HUES6 (cell line): ENCODE results near the gene CHCHD6.

ENCODE experiments used
- H3K27ac ChIP-seq: 2 replicates; pipeline ENCODE4 v1.7.0; 2013; ENCODE audit warnings: low read depth, mild to moderate bottlenecking, low read length, inconsistent platforms
- H3K27me3 ChIP-seq: 2 replicates; pipeline ENCODE4 v1.6.1; 2013; ENCODE audit warnings: low read length; ENCODE audit not compliant: control insufficient read depth, insufficient read depth
- H3K36me3 ChIP-seq: 2 replicates; pipeline ENCODE4 v1.6.1; 2013; ENCODE audit warnings: low read length; ENCODE audit not compliant: control insufficient read depth, insufficient read depth
- H3K4me1 ChIP-seq: 2 replicates; pipeline ENCODE4 v1.6.1; 2013; ENCODE audit warnings: low read length; ENCODE audit not compliant: control insufficient read depth, insufficient read depth
- H3K4me3 ChIP-seq: 2 replicates; pipeline ENCODE4 v1.5.1; 2013; ENCODE audit warnings: low read depth, low read length
- H3K9ac ChIP-seq: one replicate; pipeline ENCODE4 v1.6.1; 2013; ENCODE audit warnings: mild to moderate bottlenecking, low read length
- H3K9me3 ChIP-seq: 2 replicates; pipeline ENCODE4 v1.6.1; 2013; ENCODE audit warnings: low read depth, low read length; ENCODE audit not compliant: control insufficient read depth, insufficient read depth

The CHCHD6 gene

DNA sequence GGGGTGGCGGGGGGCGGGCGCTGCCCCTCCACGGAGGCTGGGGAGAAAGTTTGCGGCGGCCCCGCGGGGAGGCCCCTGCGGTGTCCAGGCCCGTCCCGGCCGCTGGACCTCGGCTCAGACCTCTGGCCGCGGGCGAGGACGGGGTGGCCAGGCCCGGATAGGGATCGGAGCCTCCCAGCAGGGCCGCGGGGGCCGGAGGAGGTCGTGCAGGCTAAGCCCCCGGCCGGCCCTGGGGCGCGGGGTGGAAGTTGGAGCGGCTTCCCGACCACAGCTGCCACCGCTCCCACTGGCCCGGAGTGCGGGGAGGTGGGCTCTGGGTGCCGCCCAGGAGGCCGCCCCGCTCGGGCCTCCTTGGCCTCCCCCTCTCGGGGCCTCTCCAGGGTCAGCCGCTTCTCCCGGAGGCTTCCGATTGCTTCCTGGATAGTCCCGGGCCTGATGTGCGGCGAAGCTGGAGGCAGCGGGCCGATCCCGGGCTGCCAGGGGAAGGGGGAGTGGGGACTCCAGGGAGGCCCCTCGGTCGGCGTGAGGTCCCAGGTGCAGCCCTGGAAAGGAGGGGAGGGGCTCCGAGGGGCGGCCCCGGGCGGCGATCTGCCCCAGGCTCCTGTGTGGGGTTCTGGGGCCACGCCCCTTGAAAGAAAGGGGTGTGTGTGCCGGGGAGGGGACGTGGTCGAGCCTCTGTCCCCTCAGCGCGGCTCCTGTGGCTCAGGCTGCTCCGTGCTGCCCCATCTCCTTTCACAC lies 279.8 kb downstream of the CHCHD6 start:
- peaks cover 25% of the 10 kb centered on the region; the same call in 1 of the 2 replicates for H3K4me1 ChIP-seq
- peak overlapping the region; percentile 55 for H3K9ac ChIP-seq
- no peak overlapping the region for H3K27ac ChIP-seq
- H3K36me3 ChIP-seq: peaks cover 5% of the 10 kb centered on the region
- H3K4me3 ChIP-seq: peak overlapping the region; percentile 75
- H3K9me3 ChIP-seq: no peaks in the 10 kb centered on the region
- peaks cover 13% of the 10 kb centered on the region for H3K27me3 ChIP-seq

- peaks cover 13% of the 10 kb centered on the region for H3K27me3 ChIP-seq
- H3K9ac ChIP-seq: peak overlapping the region; percentile 55
- H3K27ac ChIP-seq: no peak overlapping the region
- H3K4me3 ChIP-seq: peak overlapping the region; percentile 75
- H3K9me3 ChIP-seq: no peaks in the 10 kb centered on the region
- peaks cover 12% of the 10 kb centered on the region for H3K36me3 ChIP-seq
- H3K4me1 ChIP-seq: peaks cover 21% of the 10 kb centered on the region; the same call in 1 of the 2 replicates
These were observed 280.5 kb downstream of the CHCHD6 start for GRCh38 chr3:126984391-126985131.

- H3K9ac ChIP-seq: no peak overlapping the region
These were observed 281.3 kb downstream of the CHCHD6 start for GRCh38 chr3:126985132-126985985.

GRCh38 chr3:126986001-126986400 lies 282.0 kb downstream of the CHCHD6 start:
- Histone ChIP-seq H3K4me3 (no peak overlapping the region), H3K4me1 (peaks cover 21% of the 10 kb centered on the region; the same call in 1 of the 2 replicates), H3K36me3 (peaks cover 27% of the 10 kb centered on the region), H3K9me3 (no peaks in the 10 kb centered on the region), H3K27ac (no peak overlapping the region), H3K27me3 (peaks cover 12% of the 10 kb centered on the region), H3K9ac (no peak overlapping the region)

More at GRCh38 chr3:126985132-126985985, 281.3 kb downstream of the CHCHD6 start:
- no peaks in the 10 kb centered on the region for H3K9me3 ChIP-seq
- H3K4me1 ChIP-seq: peaks cover 21% of the 10 kb centered on the region; the same call in 1 of the 2 replicates
- peaks cover 20% of the 10 kb centered on the region for H3K36me3 ChIP-seq
- H3K4me3 ChIP-seq: 0 out of 2 replicates have a peak overlapping the region, but pooled peaks have one; percentile 75
- H3K27me3 ChIP-seq: peaks cover 13% of the 10 kb centered on the region
- no peak overlapping the region for H3K27ac ChIP-seq

- no peaks in the 10 kb centered on the region for H3K9me3 ChIP-seq
- peaks cover 1% of the 10 kb centered on the region; the same call in 1 of the 2 replicates for H3K27me3 ChIP-seq
- H3K27ac ChIP-seq: no peak overlapping the region
- peaks cover 13% of the 10 kb centered on the region; the same call in 1 of the 2 replicates for H3K4me1 ChIP-seq
- peaks cover 38% of the 10 kb centered on the region for H3K36me3 ChIP-seq
- H3K9ac ChIP-seq: no peak overlapping the region
- no peak overlapping the region for H3K4me3 ChIP-seq
These were observed 283.1 kb downstream of the CHCHD6 start for GRCh38 chr3:126987129-126987528.

- no peaks in the 10 kb centered on the region for H3K9me3 ChIP-seq
- no peak overlapping the region for H3K4me3 ChIP-seq
- no peaks in the 10 kb centered on the region for H3K27me3 ChIP-seq
- no peak overlapping the region for H3K27ac ChIP-seq
- H3K36me3 ChIP-seq: peaks cover 38% of the 10 kb centered on the region
- no peak overlapping the region for H3K9ac ChIP-seq
- H3K4me1 ChIP-seq: peaks cover 12% of the 10 kb centered on the region; the same call in 1 of the 2 replicates
These were observed 283.6 kb downstream of the CHCHD6 start for GRCh38 chr3:126987596-126987995.

DNA sequence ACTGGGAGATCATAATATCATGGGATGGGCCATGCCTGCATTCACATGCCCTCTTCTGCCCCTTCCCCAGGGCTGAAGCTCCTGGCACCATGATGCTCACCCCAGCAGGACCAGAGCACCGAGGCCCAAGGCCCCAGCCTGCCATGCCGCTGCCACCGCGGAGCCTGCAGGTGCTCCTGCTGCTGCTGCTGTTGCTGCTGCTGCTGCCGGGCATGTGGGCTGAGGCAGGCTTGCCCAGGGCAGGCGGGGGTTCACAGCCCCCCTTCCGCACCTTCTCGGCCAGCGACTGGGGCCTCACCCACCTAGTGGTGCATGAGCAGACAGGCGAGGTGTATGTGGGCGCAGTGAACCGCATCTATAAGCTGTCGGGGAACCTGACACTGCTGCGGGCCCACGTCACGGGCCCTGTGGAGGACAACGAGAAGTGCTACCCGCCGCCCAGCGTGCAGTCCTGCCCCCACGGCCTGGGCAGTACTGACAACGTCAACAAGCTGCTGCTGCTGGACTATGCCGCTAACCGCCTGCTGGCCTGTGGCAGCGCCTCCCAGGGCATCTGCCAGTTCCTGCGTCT lies 284.5 kb downstream of the CHCHD6 start:
- H3K4me1 ChIP-seq: peaks cover 12% of the 10 kb centered on the region; the same call in 1 of the 2 replicates
- H3K4me3 ChIP-seq: no peak overlapping the region
- H3K27ac ChIP-seq: no peak overlapping the region
- H3K36me3 ChIP-seq: peaks cover 38% of the 10 kb centered on the region
- no peaks in the 10 kb centered on the region for H3K27me3 ChIP-seq
- no peak overlapping the region for H3K9ac ChIP-seq
- H3K9me3 ChIP-seq: no peaks in the 10 kb centered on the region

- peaks cover 46% of the 10 kb centered on the region for H3K36me3 ChIP-seq
- no peaks in the 10 kb centered on the region for H3K27me3 ChIP-seq
- no peaks in the 10 kb centered on the region for H3K9me3 ChIP-seq
- no peak overlapping the region for H3K4me3 ChIP-seq
- no peak overlapping the region for H3K9ac ChIP-seq
- H3K4me1 ChIP-seq: peaks cover 8% of the 10 kb centered on the region; the same call in 1 of the 2 replicates
- H3K27ac ChIP-seq: no peak overlapping the region
These were observed 285.4 kb downstream of the CHCHD6 start for GRCh38 chr3:126989316-126990023.

DNA sequence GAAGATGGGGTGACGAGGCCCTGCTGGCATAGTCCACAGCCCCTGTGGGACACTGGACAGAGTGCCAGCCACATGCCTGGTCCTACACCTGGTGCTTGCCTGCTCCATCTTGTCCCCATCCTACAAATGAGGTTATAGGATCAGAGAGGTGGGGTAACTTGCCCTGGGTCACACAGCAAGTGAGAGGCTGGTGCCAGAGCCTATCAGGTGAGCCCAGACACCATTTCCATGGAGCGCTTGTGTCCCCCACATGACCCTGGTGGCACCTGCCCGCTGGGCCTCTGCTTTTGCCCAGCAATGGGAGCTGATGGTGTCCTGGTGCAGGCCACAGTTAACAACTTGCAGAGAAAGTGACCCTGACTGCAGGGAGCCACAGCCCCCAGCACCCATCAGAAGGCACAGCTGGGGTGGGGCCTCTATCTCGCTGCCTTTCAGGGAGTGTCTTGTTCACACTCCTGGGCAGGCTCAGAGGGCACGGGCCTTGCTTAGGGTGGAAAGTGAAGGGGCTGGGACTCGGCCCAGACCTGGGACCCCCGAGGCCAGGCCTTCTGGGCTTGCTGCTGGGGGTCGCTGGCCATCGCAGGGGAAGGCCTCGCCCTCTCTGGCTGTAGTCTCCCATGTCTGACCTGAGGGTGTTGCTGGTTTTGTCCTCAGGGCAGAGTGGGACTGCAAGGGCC lies 286.1 kb downstream of the CHCHD6 start:
- peaks cover 47% of the 10 kb centered on the region for H3K36me3 ChIP-seq

More for the DNA sequence above, 286.1 kb downstream of the CHCHD6 start:
- no peak overlapping the region for H3K27ac ChIP-seq
- H3K4me3 ChIP-seq: no peak overlapping the region
- H3K27me3 ChIP-seq: no peaks in the 10 kb centered on the region
- H3K9ac ChIP-seq: no peak overlapping the region
- H3K9me3 ChIP-seq: no peaks in the 10 kb centered on the region
- peaks cover 1% of the 10 kb centered on the region; the same call in 1 of the 2 replicates for H3K4me1 ChIP-seq
